ENCODE measurements around the gene IFNA1.

Gene IFNA1

GRCh38 chr9:21470126-21470525, 29.9 kb downstream of the IFNA1 start:
- H3K4me3 ChIP-seq (ENCODE audit: low read length), result no peak overlapping the region
- no peak for TF ChIP-seq CTCF (conservative IDR thresholded peaks at IDR 0.05; ENCODE audit: low read length)

DNA sequence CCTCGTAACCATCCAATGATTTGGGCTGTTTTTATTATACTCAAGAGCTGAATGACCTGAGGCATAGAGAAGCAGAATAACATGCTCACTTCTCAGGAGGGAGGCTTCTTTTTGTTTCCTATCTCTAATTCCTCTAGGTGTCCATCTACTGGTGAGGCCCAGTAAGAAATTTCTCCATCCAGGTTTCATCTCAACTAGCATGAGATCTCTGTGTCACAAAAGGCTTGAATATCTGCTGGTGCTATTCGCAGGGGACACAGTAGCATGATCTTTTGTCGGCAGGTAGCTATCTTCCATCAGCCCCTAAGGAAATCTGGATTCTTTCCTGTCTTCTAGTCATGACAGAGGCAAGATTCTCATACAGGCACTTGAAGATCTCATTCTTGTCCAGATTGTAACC, 33.0 kb downstream of the IFNA1 start:
- peak; percentile 23 for TF ChIP-seq CTCF (conservative IDR thresholded peaks at IDR 0.05; ENCODE audit: low read length)
- no peak overlapping the region for H3K4me3 ChIP-seq (ENCODE audit: low read length)
- DNase-seq (ENCODE audit: low read depth), result no peak

More at GRCh38 chr9:21470126-21470525, 29.9 kb downstream of the IFNA1 start:
- DNase-seq (ENCODE audit: low read depth), result no peak

GRCh38 chr9:21477466-21477865, 37.2 kb downstream of the IFNA1 start:
- no peak for DNase-seq (ENCODE audit: low read depth)
- H3K4me3 ChIP-seq (ENCODE audit: low read length), result no peak overlapping the region
- TF ChIP-seq CTCF (conservative IDR thresholded peaks at IDR 0.05; ENCODE audit: low read length), result no peak

- TF ChIP-seq CTCF (conservative IDR thresholded peaks at IDR 0.05; ENCODE audit: low read length), result no peak
- no peak for DNase-seq (ENCODE audit: low read depth)
- H3K4me3 ChIP-seq (ENCODE audit: low read length), result no peak overlapping the region
These were observed 39.0 kb downstream of the IFNA1 start for GRCh38 chr9:21479152-21479702.

GRCh38 chr9:21481470-21482056, 41.3 kb downstream of the IFNA1 start:
- no peak for DNase-seq (ENCODE audit: low read depth)
- no peak overlapping the region for H3K4me3 ChIP-seq (ENCODE audit: low read length)
- TF ChIP-seq CTCF (conservative IDR thresholded peaks at IDR 0.05; ENCODE audit: low read length), result no peak

- no peak for TF ChIP-seq CTCF (conservative IDR thresholded peaks at IDR 0.05; ENCODE audit: low read length)
- no peak for DNase-seq (ENCODE audit: low read depth)
- no peak within 1 kb of the TSS for H3K4me3 ChIP-seq (ENCODE audit: low read length)
These were observed 42.0 kb downstream of the IFNA1 start, which contains the start of gene IFNE for GRCh38 chr9:21482213-21482612. TSS of gene IFNE (minus strand) at chr9:21482313. CDS start at chr9:21481694, 619 bp downstream.
